ENCODE results near the gene TMEM183A. TPM values are rescaled to one million over a fixed set of nuclear protein-coding genes. Genes with fewer than 3 reads are reported as not detected.

TMEM183A gene
- total RNA-seq, 4 donors from 2014 or later, result 48.8 to 69.3 (median 61.1) TPM

GRCh38 chr1:203049576-203050180 lies 42.5 kb downstream of the TMEM183A start:
- intact Hi-C loops (cut with DNase I; ENCODE audit: low total_unique reads), result no loop called here
- no peak for DNase-seq (ENCODE audit: low spot score in 2 of 2)
- TF ChIP-seq POLR2A (IDR thresholded peaks at IDR 0.05) (no peak), CTCF (IDR thresholded peaks at IDR 0.05) (no peak)
- H3K4me3 ChIP-seq (ENCODE audit: low read depth, poor library complexity, severe bottlenecking), result no peak overlapping the region
- 83 to 86% methylated on average over 14 of the region's 14 CpGs for WGBS, 2 donors

- intact Hi-C loops (cut with DNase I; ENCODE audit: low total_unique reads), result no loop called here
- TF ChIP-seq CTCF (IDR thresholded peaks at IDR 0.05) (no peak), POLR2A (IDR thresholded peaks at IDR 0.05) (no peak)
- 84 to 86% methylated on average over 4 of the region's 4 CpGs for WGBS, 2 donors
- DNase-seq (ENCODE audit: low spot score in 2 of 2), result no peak
- no peak overlapping the region for H3K4me3 ChIP-seq (ENCODE audit: low read depth, poor library complexity, severe bottlenecking)
These were observed 43.7 kb downstream of the TMEM183A start for GRCh38 chr1:203050826-203051225.

- no peak overlapping the region for H3K4me3 ChIP-seq (ENCODE audit: low read depth, poor library complexity, severe bottlenecking)
- intact Hi-C loops (cut with DNase I; ENCODE audit: low total_unique reads), result no loop called here
- TF ChIP-seq POLR2A (IDR thresholded peaks at IDR 0.05) (no peak), CTCF (IDR thresholded peaks at IDR 0.05) (no peak)
- 60% methylated on average over 13 to 16 of the region's 20 CpGs for WGBS, 2 donors
- DNase-seq (ENCODE audit: low spot score in 2 of 2), result no peak
These were observed 44.7 kb downstream of the TMEM183A start for GRCh38 chr1:203051841-203052324.

- 86 to 90% methylated on average over 3 of the region's 3 CpGs for WGBS, 2 donors
- no peak overlapping the region for H3K4me3 ChIP-seq (ENCODE audit: low read depth, poor library complexity, severe bottlenecking)
- intact Hi-C loops (cut with DNase I; ENCODE audit: low total_unique reads), result no loop called here
- no peak for DNase-seq (ENCODE audit: low spot score in 2 of 2)
- no peak for TF ChIP-seq CTCF (IDR thresholded peaks at IDR 0.05)
These were observed 45.4 kb downstream of the TMEM183A start for GRCh38 chr1:203052601-203053000.

- intact Hi-C loops (cut with DNase I; ENCODE audit: low total_unique reads), result no loop called here
- no peak for DNase-seq (ENCODE audit: low spot score in 2 of 2)
- H3K4me3 ChIP-seq (ENCODE audit: low read depth, poor library complexity, severe bottlenecking), result no peak overlapping the region
- WGBS, 2 donors, result 50 to 67% methylated on average over 1 of the region's 1 CpG
- TF ChIP-seq POLR2A (IDR thresholded peaks at IDR 0.05), result no peak
- no peak for TF ChIP-seq CTCF (IDR thresholded peaks at IDR 0.05)
These were observed 47.0 kb downstream of the TMEM183A start for GRCh38 chr1:203054184-203054583.

- no peak overlapping the region for H3K4me3 ChIP-seq (ENCODE audit: low read depth, poor library complexity, severe bottlenecking)
- no peak for DNase-seq (ENCODE audit: low spot score in 2 of 2)
- WGBS, 2 donors, result 83 to 87% methylated on average over 5 of the region's 5 CpGs
- intact Hi-C loops (cut with DNase I; ENCODE audit: low total_unique reads), result no loop called here
- TF ChIP-seq POLR2A (IDR thresholded peaks at IDR 0.05), result no peak
- TF ChIP-seq CTCF (IDR thresholded peaks at IDR 0.05), result no peak
These were observed 47.5 kb downstream of the TMEM183A start for GRCh38 chr1:203054642-203055041.

All from lower leg skin (tissue), 4 donors.